Motor neuron (in vitro differentiated cells): ENCODE results near the gene PRKCA. TPM values are rescaled to one million over a fixed set of nuclear protein-coding genes. Genes with fewer than 3 reads are reported as not detected.

Experiments
- ATAC-seq, 8 experiments: fragments of 200-7000 bp; cut with Tn5 transposase; replicated peaks in 6 of 8; 2 replicates each; pipeline ENCODE4 v1.8.0; 2021; ENCODE audit warnings: mild to moderate bottlenecking in 8 of 8, moderate library complexity in 8 of 8
- H3K27ac ChIP-seq, 2 donors: fragments of 250-450 bp; sonication (Bioruptor Pico); 2 replicates each; pipeline ENCODE4 v1.9.0; 2021; ENCODE audit warnings: antibody characterized with exemption in 2 of 2, mild to moderate bottlenecking in 2 of 2, moderate library complexity in 1 of 2
- H3K4me1 ChIP-seq, 2 donors: fragments of 250-450 bp; sonication (Bioruptor Pico); replicated peaks in 1 of 2; 2 replicates each; pipeline ENCODE4 v1.6.1; 2021; ENCODE audit warnings: antibody characterized with exemption in 2 of 2, mild to moderate bottlenecking in 2 of 2, moderate library complexity in 1 of 2
- H3K4me3 ChIP-seq, 5 donors: fragments of 250-450 bp; sonication (Bioruptor Pico); 2 replicates each; pipeline ENCODE4 v1.9.0; 2021; ENCODE audit warnings: antibody characterized with exemption in 5 of 5, mild to moderate bottlenecking in 5 of 5, moderate library complexity in 4 of 5
- WGBS, 10 experiments: fragments of 450-650 bp; shearing (Covaris generic); methylation state at CpG; one replicate each; pipeline ENCODE4 v1.0.0; 2022; 5-methylcytosine and 5-hydroxymethylcytosine counted together
- in situ Hi-C, 9 experiments: fragments of 400-800 bp; cut with MboI; loops; one replicate each; pipeline ENCODE4 v1.15.0; 2021; ENCODE audit warnings: low sequenced_read_pairs in 9 of 9, low pct_unique_long_range_greater_than_20kb in 2 of 9; ENCODE audit not compliant: unreplicated experiment in 9 of 9
- total RNA-seq, 8 experiments: library from RNA; unstranded; fragments of 300-600 nt; gene quantifications; 2 replicates each; pipeline versions ENCODE4 v1.2.3 to v1.2.4, GENCODE V29; 2022

Gene PRKCA
- total RNA-seq, 8 experiments from 2014 or later = 5.6 to 38.8 (median 8.7) TPM

- H3K4me3 ChIP-seq = no peak overlapping the region
- 81 to 100% (median 100%) methylated on average over 1 to 7 of the region's 9 CpGs; no CpG with 5 or more reads in 7 of the 10 experiments for whole genome bisulfite sequencing, 10 experiments
- no peak overlapping the region for H3K27ac ChIP-seq
- in situ Hi-C loops = no loop called here
- peaks cover 14 to 27% of the 10 kb centered on the region in 2 donors for H3K4me1 ChIP-seq
- no peak for ATAC-seq
Observed at GRCh38 chr17:66839616-66840015, 537.2 kb downstream of the PRKCA start.

GRCh38 chr17:66840061-66840460 lies 537.6 kb downstream of the PRKCA start:
- H3K4me3 ChIP-seq = no peak overlapping the region
- 85% methylated on average over 4 of the region's 10 CpGs; no CpG with 5 or more reads in 9 of the 10 experiments for WGBS, 10 experiments
- H3K27ac ChIP-seq = no peak overlapping the region
- in situ Hi-C loops = no loop called here
- peaks cover 14 to 27% of the 10 kb centered on the region in 2 donors for H3K4me1 ChIP-seq
- no peak for ATAC-seq

- Histone ChIP-seq H3K4me1 (peaks cover 11 to 27% of the 10 kb centered on the region in 2 donors), H3K27ac (no peak overlapping the region), H3K4me3 (no peak overlapping the region)
- ATAC-seq = no peak
- in situ Hi-C loops = no loop called here
- 0 to 100% (median 33%) methylated on average over 1 to 3 of the region's 4 CpGs; no CpG with 5 or more reads in 5 of the 10 experiments for WGBS, 10 experiments
Observed at GRCh38 chr17:66841328-66841727, 538.9 kb downstream of the PRKCA start.

DNA sequence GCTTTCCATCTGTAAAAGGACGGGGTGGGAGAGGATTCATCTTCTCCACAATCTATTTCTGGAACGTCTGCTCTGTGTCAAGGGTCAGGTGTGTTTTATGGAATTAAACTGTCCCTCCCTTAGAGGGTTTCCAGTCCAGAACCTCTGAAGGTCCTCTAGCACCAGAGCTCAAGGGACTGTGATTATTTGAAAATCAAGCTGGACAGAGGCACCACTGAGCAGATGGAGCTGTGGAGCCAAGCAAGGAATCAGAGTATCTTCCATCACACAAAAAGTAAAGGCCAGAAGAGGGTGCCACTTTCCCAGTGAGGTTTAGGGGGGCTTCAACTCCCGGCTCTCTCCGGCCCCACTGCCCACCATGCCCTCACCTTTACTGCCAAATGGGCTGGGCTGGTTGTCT lies 539.3 kb downstream of the PRKCA start:
- Histone ChIP-seq H3K4me3 (no peak overlapping the region), H3K4me1 (peaks cover 11 to 27% of the 10 kb centered on the region in 2 donors), H3K27ac (no peak overlapping the region)
- 0 to 72% (median 40%) methylated on average over 1 to 3 of the region's 4 CpGs; no CpG with 5 or more reads in 4 of the 10 experiments for WGBS, 10 experiments
- ATAC-seq = no peak
- in situ Hi-C loops = no loop called here

DNA sequence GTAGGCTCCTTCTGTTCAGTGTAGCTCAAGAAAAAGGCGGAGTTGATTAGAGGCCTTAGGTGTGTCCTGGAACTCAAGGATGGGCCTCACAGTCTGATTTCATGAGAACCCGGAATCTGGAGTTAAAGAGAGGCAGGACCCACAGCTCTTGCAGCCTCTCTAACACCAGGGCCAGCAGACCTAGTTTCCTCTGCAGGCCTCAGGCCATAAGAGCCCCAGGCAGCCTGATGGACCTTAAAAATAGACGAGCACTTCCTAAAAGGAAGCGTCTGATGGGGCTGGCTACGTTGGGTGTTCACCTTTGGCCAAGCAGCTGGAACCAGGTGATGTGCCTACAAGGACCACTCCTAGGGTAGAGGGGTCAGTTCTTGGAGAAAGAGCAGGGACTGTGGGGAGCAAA lies 540.1 kb downstream of the PRKCA start:
- Histone ChIP-seq H3K27ac (no peak overlapping the region), H3K4me1 (peaks cover 8 to 22% of the 10 kb centered on the region in 2 donors), H3K4me3 (no peak overlapping the region)
- no peak for ATAC-seq
- in situ Hi-C loops = no loop called here
- WGBS, 10 experiments = 17 to 96% (median 73%) methylated on average over 1 to 4 of the region's 5 CpGs; no CpG with 5 or more reads in 1 of the 10 experiments

GRCh38 chr17:66842959-66843358 lies 540.5 kb downstream of the PRKCA start:
- Histone ChIP-seq H3K27ac (no peak overlapping the region), H3K4me3 (no peak overlapping the region), H3K4me1 (peaks cover 6 to 18% of the 10 kb centered on the region in 2 donors)
- 50 to 100% (median 100%) methylated on average over 1 to 3 of the region's 3 CpGs; no CpG with 5 or more reads in 2 of the 10 experiments for WGBS, 10 experiments
- no peak for ATAC-seq
- in situ Hi-C loops = no loop called here

DNA sequence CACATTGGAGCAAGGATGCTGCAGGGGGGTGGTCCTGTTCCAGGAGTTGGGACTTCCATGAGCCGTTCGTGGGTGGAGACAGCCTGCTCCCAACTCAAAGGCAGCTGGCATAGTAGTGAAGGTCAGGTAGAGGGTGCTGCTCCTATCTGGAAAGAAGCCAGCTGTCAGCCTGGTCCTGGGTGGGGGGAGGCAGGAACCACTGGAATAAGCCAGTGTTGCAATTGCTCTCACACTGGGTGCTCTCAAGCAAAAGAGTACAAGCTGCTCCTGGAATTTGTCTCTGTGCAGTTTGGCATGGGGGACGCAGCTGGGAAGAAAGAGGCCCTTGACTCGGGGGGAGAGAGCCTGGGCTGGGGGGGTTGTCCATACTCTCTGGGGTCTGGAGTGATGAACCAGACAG lies 541.2 kb downstream of the PRKCA start:
- 75% methylated on average over 2 of the region's 4 CpGs; no CpG with 5 or more reads in 9 of the 10 experiments for WGBS, 10 experiments
- in situ Hi-C loops = no loop called here
- peak in 2 of 8 experiments; percentile 29 to 34 for ATAC-seq
- Histone ChIP-seq H3K27ac (no peak overlapping the region), H3K4me1 (peaks cover 8 to 16% of the 10 kb centered on the region in 2 donors), H3K4me3 (no peak overlapping the region)

- Histone ChIP-seq H3K27ac (no peak overlapping the region), H3K4me3 (no peak overlapping the region), H3K4me1 (peaks cover 15 to 21% of the 10 kb centered on the region in 2 donors)
- in situ Hi-C loops = no loop called here
- ATAC-seq = no peak
- WGBS, 10 experiments = 33 to 90% (median 80%) methylated on average over 2 to 3 of the region's 3 CpGs; no CpG with 5 or more reads in 6 of the 10 experiments
Observed at GRCh38 chr17:66847704-66848103, 545.3 kb downstream of the PRKCA start.

- H3K4me3 ChIP-seq = no peak overlapping the region
- H3K27ac ChIP-seq = peak overlapping the region in 1 of 2 donors; percentile 27
- WGBS, 10 experiments = 80% methylated on average over 1 of the region's 6 CpGs; no CpG with 5 or more reads in 9 of the 10 experiments
- in situ Hi-C loops = no loop called here
- ATAC-seq = no peak
- H3K4me1 ChIP-seq = peaks cover 15 to 21% of the 10 kb centered on the region in 2 donors
Observed at GRCh38 chr17:66848496-66848895, 546.1 kb downstream of the PRKCA start.

GRCh38 chr17:66849032-66849655 lies 546.7 kb downstream of the PRKCA start:
- Histone ChIP-seq H3K27ac (peak overlapping the region; percentile 56 to 69), H3K4me3 (no peak overlapping the region), H3K4me1 (peaks cover 15 to 17% of the 10 kb centered on the region in 2 donors)
- WGBS, 10 experiments = 20 to 100% (median 80%) methylated on average over 1 to 3 of the region's 14 CpGs; no CpG with 5 or more reads in 5 of the 10 experiments
- in situ Hi-C loops = no loop called here
- ATAC-seq = peak in 5 of 8 experiments; percentile 74 to 95 (median 86)

DNA sequence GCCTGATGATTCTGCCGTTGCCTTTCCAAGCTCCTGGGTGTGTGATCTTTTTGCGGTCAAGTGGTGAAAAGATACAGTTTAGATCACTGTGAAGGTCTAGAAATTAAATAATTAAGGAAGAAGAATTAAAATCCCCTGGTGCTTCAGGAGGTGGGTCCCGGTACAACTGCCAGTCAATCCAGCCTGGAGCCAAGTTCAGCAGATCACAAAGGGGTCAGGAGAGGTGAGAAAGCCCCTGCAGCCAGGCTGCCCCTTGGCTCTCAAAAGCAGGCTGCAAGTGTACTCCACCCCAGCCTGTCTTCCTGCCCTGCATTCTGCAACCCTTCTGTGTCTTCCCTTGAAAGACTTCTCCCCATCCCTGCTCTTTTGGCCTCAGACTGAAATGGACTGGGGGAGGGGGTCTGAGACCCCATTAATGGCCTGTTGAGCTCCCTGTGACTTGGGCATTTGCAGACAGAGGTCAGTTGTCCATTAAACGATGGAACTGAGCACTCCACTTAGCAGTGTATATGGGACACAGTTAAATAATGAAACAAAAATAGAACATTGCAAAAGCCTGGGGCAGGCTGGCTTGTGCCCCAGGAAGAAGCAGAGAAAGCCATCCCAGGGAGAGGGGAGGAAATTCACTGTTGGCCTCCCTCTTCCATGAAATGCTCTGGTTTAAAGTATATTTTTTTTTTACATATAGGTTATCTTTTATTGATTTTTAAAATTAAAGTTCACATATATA lies 547.6 kb downstream of the PRKCA start:
- peak in 2 of 8 experiments; percentile 25 for ATAC-seq
- Histone ChIP-seq H3K4me3 (no peak overlapping the region), H3K27ac (peak overlapping the region; percentile 56 to 69), H3K4me1 (peaks cover 15 to 17% of the 10 kb centered on the region in 2 donors)
- in situ Hi-C loops = no loop called here
- 29 to 100% (median 72%) methylated on average over 1 to 3 of the region's 4 CpGs; no CpG with 5 or more reads in 2 of the 10 experiments for WGBS, 10 experiments

DNA sequence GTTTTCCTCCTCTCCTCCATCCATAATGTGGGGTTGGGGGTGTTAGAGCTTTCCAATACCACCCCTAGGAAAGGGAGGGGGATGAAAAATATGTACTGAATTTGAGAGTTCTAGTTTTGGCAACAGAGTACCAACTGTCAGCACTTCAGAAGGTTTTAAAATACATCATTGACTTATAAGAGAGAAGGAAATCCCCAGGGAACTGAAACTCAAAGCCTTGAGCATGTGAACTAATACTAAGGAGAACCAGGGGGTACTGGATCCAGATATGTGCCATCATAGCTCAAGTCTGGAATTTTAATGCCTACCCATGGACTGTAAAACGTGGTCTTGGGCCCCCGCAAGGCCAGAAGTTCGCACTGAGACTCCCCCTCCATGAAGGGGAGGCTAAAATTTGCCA lies 548.3 kb downstream of the PRKCA start:
- ATAC-seq = no peak
- peaks cover 15 to 17% of the 10 kb centered on the region in 2 donors for H3K4me1 ChIP-seq
- H3K4me3 ChIP-seq = no peak overlapping the region
- no peak overlapping the region for H3K27ac ChIP-seq
- in situ Hi-C loops = no loop called here
- WGBS, 10 experiments = 0 to 92% (median 67%) methylated on average over 1 to 2 of the region's 3 CpGs; no CpG with 5 or more reads in 4 of the 10 experiments

DNA sequence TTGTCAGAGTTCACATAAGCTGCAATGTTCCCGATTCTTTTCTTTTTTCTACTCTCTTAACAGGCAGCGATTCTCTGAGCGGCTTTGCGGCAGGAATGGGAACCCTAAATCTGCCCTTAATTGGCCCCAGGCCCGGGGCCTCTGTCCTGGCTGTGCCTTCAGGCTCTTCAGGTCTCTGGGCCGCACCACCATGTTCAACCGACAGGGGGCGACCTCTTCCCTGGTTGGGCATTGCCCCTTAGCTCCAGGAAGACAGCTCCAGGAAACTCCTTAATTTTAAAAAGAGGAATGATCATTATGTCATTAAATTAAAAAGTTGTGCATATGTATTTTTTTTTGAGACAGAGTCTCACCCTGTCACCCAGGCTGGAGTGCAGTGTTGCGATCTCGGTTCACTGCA lies 552.8 kb downstream of the PRKCA start:
- in situ Hi-C loops = no loop called here
- WGBS, 10 experiments = 25 to 100% (median 73%) methylated on average over 1 to 9 of the region's 10 CpGs; no CpG with 5 or more reads in 4 of the 10 experiments
- Histone ChIP-seq H3K27ac (no peak overlapping the region), H3K4me3 (no peak overlapping the region), H3K4me1 (peaks cover 1 to 3% of the 10 kb centered on the region in 2 donors)
- no peak for ATAC-seq
